ENCODE measurements around the gene LRMDA.

- TF ChIP-seq POLR2A (IDR thresholded peaks at IDR 0.05; ENCODE audit: low read depth, low read length) (no peak), CTCF (IDR thresholded peaks at IDR 0.05; ENCODE audit: extremely low read depth in 1 of 2, insufficient read depth in 1 of 2, low read depth in 1 of 2, low read length in 2 of 2) (no peak), JUN (IDR thresholded peaks at IDR 0.05; ENCODE audit: borderline replicate concordance, insufficient read depth, insufficient read length, low read depth) (no peak), EZH2 (IDR thresholded peaks at IDR 0.05; ENCODE audit: borderline replicate concordance, low read depth, low read length, severe bottlenecking) (no peak), POLR2AphosphoS5 (IDR thresholded peaks at IDR 0.05; ENCODE audit: insufficient read depth, low read depth, low read length) (no peak), MYC (IDR thresholded peaks at IDR 0.05; ENCODE audit: low read depth, low read length) (no peak), MAX (IDR thresholded peaks at IDR 0.05; ENCODE audit: insufficient read depth, insufficient read length) (no peak), GATA2 (IDR thresholded peaks at IDR 0.05; ENCODE audit: insufficient read depth, insufficient read length, low read depth, low read length) (no peak), FOS (IDR thresholded peaks at IDR 0.05; ENCODE audit: borderline replicate concordance, insufficient read depth, low read length) (no peak)
Observed at GRCh38 chr10:75638752-75639151, 207.3 kb downstream of the LRMDA start.
